Kidney tubule cell (primary cell): ENCODE data around the gene DNAAF2.
A peak's percentile ranks its signal among the peaks of the same experiment; 100 is the strongest.
"Not testable (repeated sequence)": the region's sequence is repeated elsewhere in the genome, so short reads cannot be mapped to it uniquely, and the experiment has no call there.

Experiments used
- DNase-seq: peaks from one replicate; pipeline ENCODE4 v3.0.0-alpha.2; 2018; ENCODE audit warnings: low spot score

The DNAAF2 gene, protein sequence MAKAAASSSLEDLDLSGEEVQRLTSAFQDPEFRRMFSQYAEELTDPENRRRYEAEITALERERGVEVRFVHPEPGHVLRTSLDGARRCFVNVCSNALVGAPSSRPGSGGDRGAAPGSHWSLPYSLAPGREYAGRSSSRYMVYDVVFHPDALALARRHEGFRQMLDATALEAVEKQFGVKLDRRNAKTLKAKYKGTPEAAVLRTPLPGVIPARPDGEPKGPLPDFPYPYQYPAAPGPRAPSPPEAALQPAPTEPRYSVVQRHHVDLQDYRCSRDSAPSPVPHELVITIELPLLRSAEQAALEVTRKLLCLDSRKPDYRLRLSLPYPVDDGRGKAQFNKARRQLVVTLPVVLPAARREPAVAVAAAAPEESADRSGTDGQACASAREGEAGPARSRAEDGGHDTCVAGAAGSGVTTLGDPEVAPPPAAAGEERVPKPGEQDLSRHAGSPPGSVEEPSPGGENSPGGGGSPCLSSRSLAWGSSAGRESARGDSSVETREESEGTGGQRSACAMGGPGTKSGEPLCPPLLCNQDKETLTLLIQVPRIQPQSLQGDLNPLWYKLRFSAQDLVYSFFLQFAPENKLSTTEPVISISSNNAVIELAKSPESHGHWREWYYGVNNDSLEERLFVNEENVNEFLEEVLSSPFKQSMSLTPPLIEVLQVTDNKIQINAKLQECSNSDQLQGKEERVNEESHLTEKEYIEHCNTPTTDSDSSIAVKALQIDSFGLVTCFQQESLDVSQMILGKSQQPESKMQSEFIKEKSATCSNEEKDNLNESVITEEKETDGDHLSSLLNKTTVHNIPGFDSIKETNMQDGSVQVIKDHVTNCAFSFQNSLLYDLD

DNA sequence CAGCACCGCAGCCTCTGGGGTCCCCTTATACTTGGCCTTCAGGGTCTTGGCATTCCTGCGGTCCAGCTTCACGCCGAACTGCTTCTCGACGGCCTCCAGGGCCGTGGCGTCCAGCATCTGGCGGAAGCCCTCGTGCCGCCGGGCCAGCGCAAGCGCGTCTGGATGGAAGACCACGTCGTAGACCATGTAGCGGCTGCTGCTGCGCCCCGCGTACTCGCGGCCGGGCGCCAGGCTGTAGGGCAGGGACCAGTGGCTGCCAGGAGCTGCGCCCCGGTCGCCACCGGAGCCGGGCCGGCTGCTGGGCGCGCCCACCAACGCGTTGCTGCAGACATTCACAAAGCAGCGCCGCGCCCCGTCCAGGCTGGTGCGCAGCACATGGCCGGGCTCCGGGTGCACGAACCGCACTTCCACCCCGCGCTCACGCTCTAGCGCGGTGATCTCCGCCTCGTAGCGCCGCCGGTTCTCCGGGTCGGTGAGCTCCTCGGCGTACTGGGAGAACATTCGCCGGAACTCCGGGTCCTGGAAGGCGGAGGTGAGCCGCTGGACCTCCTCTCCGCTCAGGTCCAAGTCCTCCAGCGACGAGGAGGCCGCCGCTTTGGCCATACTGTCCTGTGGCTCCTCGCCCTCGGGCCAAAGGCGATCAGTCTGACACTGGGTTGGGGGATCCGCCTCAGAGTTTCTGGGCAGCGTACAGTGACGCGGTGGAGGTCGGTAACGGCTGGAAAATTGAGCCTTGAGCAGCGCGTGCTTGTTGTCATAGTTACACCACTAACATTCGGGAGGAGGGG lies at the start of gene DNAAF2:
DNAAF2 (minus strand) TSS at position 698 of the 788 bp plus-strand sequence; CDS start at position 603, 95 bp downstream.
- peak; percentile 78 for DNase-seq

DNA sequence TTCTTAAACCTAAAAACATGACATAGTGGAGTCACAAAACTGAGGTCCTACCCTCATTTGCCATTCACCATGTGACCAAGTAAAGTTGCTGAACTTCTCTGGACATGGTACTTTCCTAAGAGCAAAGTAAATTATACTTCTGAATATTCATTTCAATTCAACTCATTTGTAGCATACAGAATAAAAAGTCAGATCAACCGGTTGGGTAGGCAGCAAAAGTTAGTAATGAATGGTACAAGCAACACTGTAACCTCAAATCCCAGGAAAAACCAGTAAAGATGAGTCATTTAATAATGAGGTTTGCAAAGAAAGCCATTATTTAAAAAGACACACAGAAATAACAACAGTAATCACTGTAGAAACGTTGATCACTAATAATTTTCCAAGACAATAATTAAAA lies 44.2 kb upstream of the DNAAF2 start:
- DNase-seq, result peak; percentile 33

DNA sequence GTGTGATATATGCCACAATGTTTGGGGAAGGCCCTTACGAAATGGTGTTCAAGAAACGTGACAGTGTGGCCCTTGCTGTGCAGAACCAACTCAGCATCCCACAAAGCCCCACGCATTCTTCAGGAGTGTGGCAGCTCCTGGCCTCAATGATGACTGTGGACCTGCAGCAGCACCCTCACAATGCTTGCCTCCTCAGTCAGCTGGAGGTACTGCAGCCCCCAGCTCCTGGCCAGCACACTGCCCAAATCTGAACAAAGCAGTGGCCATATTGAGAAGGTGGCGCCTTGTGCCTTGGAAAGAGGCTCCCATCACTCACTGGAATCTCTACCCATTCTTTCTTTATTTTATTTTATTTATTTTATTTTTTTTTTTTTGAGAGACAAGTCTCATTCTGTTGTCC lies 42.6 kb upstream of the DNAAF2 start:
- no peak for DNase-seq

DNA sequence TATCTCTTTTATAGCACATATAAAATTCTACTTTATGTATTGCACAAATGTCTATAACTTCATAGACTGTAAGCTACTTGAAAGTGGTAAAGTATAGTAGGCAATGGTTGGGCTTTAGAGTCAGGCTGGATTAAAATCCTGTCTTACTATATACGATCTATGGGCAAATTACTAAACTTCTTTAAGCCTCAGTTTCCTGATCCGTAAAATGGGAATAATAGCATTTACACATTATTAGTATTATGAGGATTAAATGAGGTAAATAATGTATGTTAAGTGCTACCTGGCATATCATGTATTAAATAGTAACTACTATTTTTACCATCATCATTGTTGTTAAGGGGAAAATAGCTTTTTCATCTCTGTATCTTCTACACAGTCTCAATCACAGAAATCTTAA lies 38.5 kb upstream of the DNAAF2 start:
- no peak for DNase-seq

DNA sequence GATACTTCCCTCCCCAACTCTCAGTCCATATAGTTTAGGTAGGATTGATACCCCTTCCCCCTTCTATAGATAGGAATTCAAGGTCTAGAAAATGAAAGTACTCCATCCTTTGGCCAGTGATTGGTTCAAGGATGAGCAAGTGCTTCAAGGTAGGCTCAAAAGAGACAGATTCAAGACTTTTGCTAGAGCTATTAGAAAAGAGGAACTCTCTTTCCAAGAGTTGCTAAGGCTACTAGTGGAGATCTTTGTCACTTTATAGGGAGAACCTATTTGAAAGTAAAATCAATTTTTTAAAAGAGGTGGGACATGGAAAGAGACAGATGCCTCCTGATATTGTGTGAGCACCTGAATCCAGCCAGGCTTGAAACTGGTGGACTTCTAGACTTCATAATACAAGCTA lies 35.4 kb upstream of the DNAAF2 start:
- no peak for DNase-seq

DNA sequence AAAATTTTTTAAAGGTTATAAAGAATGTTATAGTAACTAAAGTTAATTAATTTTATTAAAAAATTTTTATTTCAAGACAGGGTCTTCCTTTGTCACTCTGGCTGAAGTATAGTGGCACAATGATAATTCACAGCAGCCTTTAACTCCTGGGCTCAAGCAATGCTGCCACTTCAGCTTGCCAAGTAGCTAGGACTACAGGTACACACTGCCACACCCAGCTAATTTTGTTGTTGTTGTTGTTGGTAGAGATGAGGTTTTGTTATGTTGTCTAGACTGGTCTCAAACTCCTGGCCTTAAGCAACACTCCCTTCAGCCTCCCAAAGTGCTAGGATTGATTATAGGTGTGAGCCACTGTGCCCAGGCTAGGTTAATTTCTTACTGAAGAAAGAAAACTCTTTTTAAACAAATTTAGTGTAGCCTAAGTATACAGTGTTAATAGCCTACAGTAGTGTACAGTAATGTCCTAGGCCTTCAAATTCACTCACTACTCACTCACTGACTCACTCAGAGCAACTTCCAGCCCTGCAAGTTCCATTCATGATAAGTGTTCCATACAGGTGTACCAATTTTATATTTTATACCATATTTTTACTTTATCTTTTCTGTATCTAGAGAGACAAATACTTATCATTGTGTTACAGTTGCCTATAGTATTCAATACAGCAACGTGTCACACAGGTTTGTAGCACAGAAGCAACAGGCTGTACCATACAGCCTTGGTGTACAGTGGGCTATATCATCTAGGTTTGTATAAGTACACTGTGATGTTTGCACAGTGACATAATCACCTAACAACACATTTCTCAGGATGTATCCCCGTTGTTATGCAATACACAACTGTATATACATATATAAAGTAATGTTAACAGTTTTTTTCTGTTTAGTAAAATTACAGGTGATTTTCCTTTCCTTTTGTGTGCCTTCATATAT lies 24.7 kb upstream of the DNAAF2 start:
- peak; percentile 23 for DNase-seq

DNA sequence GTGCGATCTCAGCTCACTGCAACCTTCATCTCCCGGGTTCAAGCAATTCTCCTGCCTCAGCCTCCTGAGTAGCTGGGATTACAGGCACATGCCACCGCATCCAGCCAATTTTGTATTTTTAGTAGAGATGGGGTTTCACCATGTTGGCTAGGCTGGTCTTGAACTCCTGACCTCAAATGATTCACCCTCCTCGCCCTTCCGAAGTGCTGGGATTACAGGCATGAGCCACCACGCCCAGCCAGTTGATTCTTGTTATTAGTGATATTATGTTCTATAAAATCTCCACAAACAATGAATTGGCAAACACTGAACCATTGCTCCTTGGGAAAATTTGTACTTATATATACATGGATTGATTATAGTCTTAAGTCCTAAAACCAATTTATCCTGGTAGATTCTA lies 22.5 kb upstream of the DNAAF2 start:
- not testable (repeated sequence) for DNase-seq

DNA sequence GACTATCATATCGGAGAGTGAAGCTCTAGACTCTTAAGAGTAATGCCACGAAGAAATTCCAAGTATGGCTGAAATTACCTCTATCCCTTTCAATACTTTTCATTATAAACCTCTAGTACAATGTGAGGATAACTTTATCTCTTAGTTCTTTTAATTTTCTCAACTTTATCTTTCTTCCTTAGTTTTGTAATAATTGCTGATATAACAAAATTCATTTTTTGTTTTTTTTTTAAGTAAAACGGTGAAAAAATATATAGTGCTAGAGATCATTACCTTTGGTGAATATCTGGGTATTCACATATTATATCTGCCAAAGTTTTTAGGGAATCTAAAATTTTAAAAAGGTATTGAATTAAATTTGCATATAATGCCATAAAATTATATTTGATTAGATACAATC lies 19.5 kb upstream of the DNAAF2 start:
- DNase-seq, result no peak

DNA sequence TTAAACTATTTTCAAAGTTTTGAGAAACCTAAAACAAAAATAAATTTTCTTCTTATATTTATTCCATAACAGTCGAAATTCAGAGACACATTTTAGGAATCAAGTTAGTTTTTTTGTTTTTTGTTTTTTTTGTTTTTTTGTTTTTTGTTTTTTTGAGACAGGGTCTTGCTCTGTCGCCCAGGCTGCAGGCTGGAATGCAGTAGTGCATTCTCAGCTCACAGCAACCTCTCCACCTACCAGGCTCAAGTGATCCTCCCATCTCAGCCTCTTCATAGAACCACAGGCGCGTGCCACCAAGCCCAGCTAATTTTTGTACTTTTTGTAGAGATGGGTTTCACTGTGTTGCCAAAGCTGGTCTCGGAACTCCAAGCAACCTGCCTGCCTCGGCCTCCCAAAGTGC lies 18.5 kb upstream of the DNAAF2 start:
- no peak for DNase-seq

DNA sequence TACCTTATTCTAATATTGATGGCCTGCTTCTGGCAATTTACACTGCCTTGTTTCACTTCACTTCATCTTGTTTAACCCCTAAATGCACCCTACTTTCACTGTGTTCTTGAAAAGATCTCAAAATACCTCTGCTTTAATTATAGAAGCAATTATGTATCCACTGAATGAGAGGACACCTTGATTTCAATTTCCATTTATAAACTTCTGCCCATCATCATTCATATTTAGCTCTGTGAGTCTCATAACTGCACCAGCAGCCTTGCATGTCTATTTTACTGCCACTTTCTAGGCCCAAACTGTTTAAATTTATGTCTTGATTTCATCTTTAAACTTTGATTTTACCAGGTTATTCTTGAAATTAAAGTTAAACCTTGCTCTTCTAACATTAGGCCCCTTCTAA lies 7.1 kb upstream of the DNAAF2 start:
- DNase-seq, result no peak

DNA sequence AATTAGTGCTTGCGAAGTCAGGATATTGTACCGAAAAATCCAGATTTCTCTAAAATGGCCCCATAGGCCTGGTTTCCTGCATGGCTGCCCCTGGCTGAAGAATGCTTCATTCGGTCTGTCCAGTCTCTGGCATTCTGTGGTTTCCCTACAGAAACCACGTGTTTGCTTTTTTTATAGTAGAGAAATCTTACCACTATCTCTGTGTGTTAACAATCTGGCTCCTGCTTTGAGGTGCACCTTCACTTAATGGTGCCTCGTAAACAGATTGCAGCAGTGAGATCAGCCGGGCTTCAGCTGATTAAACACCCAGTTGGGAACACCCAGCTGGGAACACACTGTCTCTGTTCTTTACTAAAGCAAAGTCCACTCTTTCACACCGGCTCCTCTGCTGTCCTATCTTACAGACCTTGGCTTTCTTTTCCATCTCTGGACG lies 6.7 kb upstream of the DNAAF2 start:
- peak; percentile 69 for DNase-seq

DNA sequence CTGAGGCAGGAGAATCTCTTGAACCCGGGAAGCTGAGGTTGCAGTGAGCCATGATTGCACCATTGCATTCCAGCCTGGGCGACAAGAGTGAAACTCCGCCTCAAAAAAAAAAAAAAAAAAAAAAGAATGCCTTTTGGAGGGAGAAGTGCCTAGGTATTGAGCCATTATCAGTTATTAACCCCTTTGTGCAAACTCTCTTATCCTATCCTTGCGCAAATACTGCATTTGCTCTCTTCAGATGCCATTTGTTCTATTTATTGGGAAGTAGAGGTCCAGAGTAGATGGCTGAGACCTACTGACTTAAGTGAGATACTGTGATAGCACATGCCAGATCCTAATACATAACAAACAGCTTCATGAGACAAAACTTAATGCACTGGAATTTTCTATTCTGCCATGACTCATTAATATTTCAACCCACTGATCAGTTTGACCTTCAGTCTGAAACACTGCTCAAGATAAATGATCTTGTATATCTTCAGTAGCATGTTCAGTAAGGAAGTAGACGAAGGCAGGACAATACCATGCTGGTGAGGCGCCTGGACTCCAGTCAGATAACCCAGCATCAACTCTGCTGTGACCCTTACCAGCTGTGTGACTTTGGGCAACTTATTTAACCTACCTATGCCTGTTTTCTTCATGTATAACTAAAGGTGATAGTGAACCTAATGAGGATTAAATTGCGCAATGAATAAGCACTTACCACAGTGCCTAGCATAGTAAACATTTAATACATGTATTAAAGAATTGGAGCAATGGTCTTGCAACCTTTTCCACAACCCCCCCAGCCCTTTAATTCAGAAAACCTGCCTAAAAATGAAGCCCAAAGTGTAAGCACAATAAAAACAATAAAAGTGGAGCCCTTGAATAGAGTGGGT lies 5.7 kb upstream of the DNAAF2 start:
- no peak for DNase-seq

DNA sequence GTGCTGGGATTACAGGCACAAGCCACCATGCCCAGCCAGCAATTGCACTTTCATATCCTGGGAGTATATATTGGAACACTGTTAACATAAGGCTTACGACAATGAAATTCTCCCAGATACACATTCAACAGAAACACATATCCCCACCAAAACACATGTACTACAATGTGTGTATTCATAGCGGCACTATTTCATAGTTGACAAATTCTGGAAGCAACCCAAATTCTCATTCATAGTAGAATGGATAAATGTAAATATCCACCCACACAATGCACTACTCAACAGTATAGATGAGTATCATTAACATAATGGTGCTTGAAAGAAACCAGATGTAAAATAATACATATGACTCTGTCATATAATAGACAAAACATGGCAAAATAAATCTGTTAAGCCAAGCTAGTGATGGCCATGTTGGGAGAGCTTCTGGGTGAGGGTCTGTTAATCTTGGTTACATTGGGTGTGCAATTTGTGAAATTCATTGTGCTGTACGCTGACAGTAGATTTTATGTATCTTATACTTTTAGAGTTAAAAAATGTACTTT lies 2.6 kb upstream of the DNAAF2 start:
- DNase-seq, result no peak

DNA sequence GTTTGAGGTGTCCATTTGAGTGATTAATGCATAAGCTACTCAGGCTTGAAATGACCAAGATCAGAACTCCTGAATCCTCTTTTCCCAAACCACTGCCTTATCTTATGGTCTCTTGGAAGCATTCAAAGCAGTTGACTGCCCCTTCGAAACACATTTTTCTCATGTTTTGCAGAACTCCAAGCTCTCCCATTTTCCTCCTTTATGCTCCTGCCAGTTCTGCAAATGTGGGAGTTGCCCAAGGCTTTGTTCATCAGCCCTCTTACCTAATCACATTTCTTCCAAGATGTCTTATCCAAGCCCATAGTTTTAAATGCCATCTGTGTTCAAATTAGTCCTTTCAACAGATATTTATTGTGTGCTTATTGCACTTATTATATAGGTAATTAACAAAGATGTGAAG lies 1.8 kb upstream of the DNAAF2 start:
- DNase-seq, result no peak

DNA sequence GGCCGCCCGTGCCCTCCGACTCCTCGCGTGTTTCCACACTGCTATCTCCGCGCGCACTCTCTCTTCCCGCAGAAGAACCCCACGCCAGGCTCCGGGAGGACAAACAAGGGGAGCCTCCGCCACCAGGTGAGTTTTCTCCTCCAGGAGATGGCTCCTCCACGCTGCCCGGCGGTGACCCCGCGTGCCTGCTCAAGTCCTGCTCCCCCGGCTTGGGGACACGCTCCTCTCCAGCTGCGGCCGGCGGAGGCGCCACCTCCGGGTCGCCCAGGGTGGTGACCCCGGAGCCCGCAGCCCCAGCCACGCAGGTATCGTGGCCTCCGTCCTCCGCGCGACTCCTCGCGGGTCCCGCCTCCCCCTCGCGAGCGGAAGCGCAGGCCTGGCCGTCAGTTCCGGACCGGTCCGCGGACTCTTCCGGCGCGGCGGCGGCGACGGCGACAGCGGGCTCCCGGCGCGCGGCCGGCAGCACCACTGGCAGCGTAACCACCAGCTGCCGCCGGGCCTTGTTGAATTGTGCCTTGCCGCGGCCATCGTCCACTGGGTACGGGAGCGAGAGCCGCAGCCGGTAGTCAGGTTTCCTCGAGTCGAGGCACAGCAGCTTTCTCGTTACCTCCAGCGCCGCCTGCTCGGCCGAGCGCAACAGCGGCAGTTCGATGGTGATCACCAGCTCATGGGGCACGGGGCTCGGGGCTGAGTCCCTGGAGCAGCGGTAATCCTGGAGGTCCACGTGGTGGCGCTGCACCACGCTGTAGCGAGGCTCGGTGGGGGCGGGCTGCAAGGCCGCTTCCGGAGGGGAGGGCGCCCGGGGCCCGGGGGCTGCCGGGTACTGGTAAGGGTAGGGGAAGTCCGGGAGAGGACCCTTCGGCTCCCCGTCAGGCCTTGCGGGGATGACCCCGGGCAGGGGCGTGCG lies 1.2 kb downstream of the DNAAF2 start:
- peak; percentile 95 for DNase-seq

DNA sequence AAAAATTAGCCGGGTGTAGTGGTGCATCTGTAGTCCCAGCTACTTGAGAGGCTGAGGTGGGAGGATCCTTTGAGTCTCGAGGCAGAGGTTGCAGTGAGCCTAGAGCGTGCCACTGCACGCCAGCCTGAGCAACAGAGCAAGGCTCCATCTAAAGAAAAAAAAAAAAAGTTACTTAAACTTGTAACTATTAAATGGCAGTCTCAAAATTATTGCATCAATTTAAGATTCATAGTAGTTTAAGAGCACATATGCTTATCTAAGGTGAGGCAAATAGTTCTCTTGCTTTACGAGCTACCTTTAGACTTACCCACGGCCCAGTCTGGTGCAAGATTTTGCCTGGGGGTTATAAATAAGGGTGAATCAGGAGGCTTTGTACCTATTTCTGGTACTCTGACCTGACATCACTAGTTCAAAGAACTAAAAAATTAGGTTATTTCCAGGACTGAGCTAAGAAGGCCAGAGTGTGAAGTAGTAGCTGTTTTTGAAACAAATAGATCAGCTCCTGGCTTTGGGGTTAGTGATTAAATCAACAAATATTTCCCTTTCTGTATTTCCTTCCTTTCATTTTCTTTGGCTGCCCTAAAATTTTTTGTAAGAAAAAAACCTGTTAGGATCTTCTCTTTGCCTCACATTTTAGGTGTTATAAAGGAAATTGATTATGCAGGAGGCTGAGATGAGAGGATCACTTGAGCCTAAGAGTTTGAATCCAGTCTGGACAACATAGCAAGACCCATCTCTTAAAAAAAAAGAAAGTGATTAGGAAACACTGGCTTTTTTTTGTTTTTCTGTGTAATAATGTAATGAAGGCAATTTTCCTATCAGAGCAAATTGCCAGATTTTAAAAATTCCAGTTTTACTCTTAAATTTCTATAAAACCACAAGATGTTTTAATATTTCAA lies 10.9 kb downstream of the DNAAF2 start:
- no peak for DNase-seq

DNA sequence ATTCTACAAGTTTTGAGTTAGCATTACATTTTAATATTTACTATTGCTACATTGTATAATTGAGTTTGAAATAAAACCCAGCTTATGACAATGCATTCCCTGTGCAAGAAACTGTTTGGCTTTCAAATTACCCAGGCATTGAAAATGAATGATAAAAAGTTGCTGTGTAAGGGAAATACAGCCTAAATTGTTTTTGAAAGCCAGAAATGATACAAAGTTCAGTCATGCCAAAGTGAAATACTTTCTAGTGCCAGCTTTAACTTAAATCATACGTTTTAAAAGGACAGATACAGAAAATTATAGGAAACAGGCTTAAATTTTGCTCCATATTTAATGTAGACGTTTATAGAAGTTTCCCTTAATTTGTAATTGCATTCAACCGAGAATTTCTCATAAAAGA lies 11.7 kb downstream of the DNAAF2 start:
- no peak for DNase-seq
